GM19324 (cell line): ENCODE results near the gene INHBB.

Experiments used
- ATAC-seq: cut with Tn5 transposase; IDR thresholded peaks from one replicate; pipeline ENCODE4 v1.9.1; 2021; ENCODE audit warnings: mild to moderate bottlenecking, moderate library complexity; ENCODE audit not compliant: unreplicated experiment, low FRiP score

Gene INHBB

GRCh38 chr2:120354467-120354866, 8.5 kb downstream of the INHBB start:
- no peak for ATAC-seq

GRCh38 chr2:120354935-120355779, 9.2 kb downstream of the INHBB start:
- ATAC-seq: no peak

GRCh38 chr2:120355780-120356266, 9.9 kb downstream of the INHBB start:
- no peak for ATAC-seq

GRCh38 chr2:120357768-120358167, 11.8 kb downstream of the INHBB start:
- ATAC-seq: no peak

GRCh38 chr2:120358734-120359465, 13.0 kb downstream of the INHBB start:
- ATAC-seq: no peak

- ATAC-seq: no peak
Measured at GRCh38 chr2:120360307-120360855, 14.4 kb downstream of the INHBB start.

- no peak for ATAC-seq
Measured at GRCh38 chr2:120362926-120363325, 17.0 kb downstream of the INHBB start.

- ATAC-seq: no peak
Measured at GRCh38 chr2:120365236-120365793, 19.4 kb downstream of the INHBB start.

- ATAC-seq: no peak
Measured at GRCh38 chr2:120366698-120367097, 20.8 kb downstream of the INHBB start.

GRCh38 chr2:120367221-120367620, 21.3 kb downstream of the INHBB start:
- ATAC-seq: no peak

- no peak for ATAC-seq
Measured at GRCh38 chr2:120367649-120368048, 21.7 kb downstream of the INHBB start.

- ATAC-seq: no peak
Measured at GRCh38 chr2:120368086-120368485, 22.1 kb downstream of the INHBB start.

GRCh38 chr2:120369250-120369649, 23.3 kb downstream of the INHBB start:
- no peak for ATAC-seq

GRCh38 chr2:120371969-120372625, 26.2 kb downstream of the INHBB start:
- ATAC-seq: no peak

GRCh38 chr2:120372816-120373215, 26.9 kb downstream of the INHBB start:
- ATAC-seq: no peak

- no peak for ATAC-seq
Measured at GRCh38 chr2:120373424-120373823, 27.5 kb downstream of the INHBB start.

GRCh38 chr2:120374821-120375220, 28.9 kb downstream of the INHBB start:
- ATAC-seq: no peak

GRCh38 chr2:120375251-120376020, 29.5 kb downstream of the INHBB start:
- ATAC-seq: no peak

GRCh38 chr2:120376101-120376500, 30.2 kb downstream of the INHBB start:
- ATAC-seq: no peak
